IPS-20b (cell line): ENCODE results near the gene SUN2.

Experiments used
- H3K27ac ChIP-seq: one replicate; pipeline ENCODE4 v1.5.1; 2013; ENCODE audit warnings: low read length
- H3K27me3 ChIP-seq: 2 replicates; pipeline ENCODE4 v1.6.1; 2013; ENCODE audit warnings: mild to moderate bottlenecking, low read length, inconsistent platforms; ENCODE audit not compliant: insufficient read depth
- H3K36me3 ChIP-seq: 2 replicates; pipeline ENCODE4 v1.6.1; 2013; ENCODE audit warnings: low read depth, mild to moderate bottlenecking, inconsistent platforms, low read length, moderate library complexity; ENCODE audit not compliant: insufficient read depth
- H3K4me1 ChIP-seq: 2 replicates; pipeline ENCODE4 v1.6.1; 2013; ENCODE audit warnings: mild to moderate bottlenecking, control low read depth, inconsistent platforms, low read length, moderate library complexity; ENCODE audit not compliant: insufficient read depth
- H3K4me3 ChIP-seq: 2 replicates; pipeline ENCODE4 v1.5.1; 2013; ENCODE audit warnings: mild to moderate bottlenecking, low read length, inconsistent platforms
- H3K9ac ChIP-seq: 2 replicates; pipeline ENCODE4 v1.6.1; 2013; ENCODE audit warnings: low read depth, mild to moderate bottlenecking, inconsistent platforms, low read length, moderate library complexity
- H3K9me3 ChIP-seq: 2 replicates; pipeline ENCODE4 v1.6.1; 2013; ENCODE audit warnings: mild to moderate bottlenecking, low read depth, low read length, inconsistent platforms; ENCODE audit not compliant: insufficient read depth

SUN2 gene

GRCh38 chr22:38738475-38739070 is 17.2 kb downstream of the SUN2 start:
- Histone ChIP-seq H3K9ac (no peak overlapping the region), H3K27me3 (no peaks in the 10 kb centered on the region), H3K4me3 (no peak overlapping the region), H3K4me1 (no peaks in the 10 kb centered on the region), H3K36me3 (peaks cover 37% of the 10 kb centered on the region), H3K9me3 (no peaks in the 10 kb centered on the region), H3K27ac (no peak overlapping the region)

- Histone ChIP-seq H3K9ac (no peak overlapping the region), H3K27me3 (no peaks in the 10 kb centered on the region), H3K9me3 (no peaks in the 10 kb centered on the region), H3K27ac (no peak overlapping the region), H3K4me3 (no peak overlapping the region), H3K36me3 (peaks cover 44% of the 10 kb centered on the region), H3K4me1 (no peaks in the 10 kb centered on the region)
Observed at GRCh38 chr22:38737302-38738060, 18.3 kb downstream of the SUN2 start.

- Histone ChIP-seq H3K4me3 (no peak overlapping the region), H3K9me3 (no peaks in the 10 kb centered on the region), H3K27ac (no peak overlapping the region), H3K27me3 (no peaks in the 10 kb centered on the region), H3K4me1 (no peaks in the 10 kb centered on the region), H3K9ac (no peak overlapping the region), H3K36me3 (peaks cover 49% of the 10 kb centered on the region)
Observed at GRCh38 chr22:38736257-38736570, 19.6 kb downstream of the SUN2 start.

- Histone ChIP-seq H3K27ac (no peak overlapping the region), H3K4me3 (no peak overlapping the region), H3K4me1 (no peaks in the 10 kb centered on the region), H3K27me3 (no peaks in the 10 kb centered on the region), H3K9ac (no peak overlapping the region), H3K9me3 (no peaks in the 10 kb centered on the region), H3K36me3 (peaks cover 49% of the 10 kb centered on the region)
Observed at GRCh38 chr22:38735465-38736256, 20.1 kb downstream of the SUN2 start.

DNA sequence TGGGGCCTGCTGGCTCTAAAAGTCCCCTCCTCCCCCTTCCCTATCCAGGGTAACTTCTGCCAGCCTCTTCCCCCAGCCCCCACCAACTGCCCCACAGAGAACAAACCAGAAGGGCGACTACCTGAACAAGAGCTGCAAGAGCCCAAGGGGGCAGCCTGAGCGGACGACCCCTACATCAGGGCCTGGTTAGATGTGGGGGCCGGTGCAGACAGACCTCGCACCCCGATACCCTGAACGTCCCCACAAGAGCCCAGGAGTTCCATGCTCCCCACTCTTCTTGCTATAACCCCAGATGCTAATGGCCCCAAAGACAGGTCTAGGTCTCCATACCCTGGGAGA is 20.7 kb downstream of the SUN2 start:
- Histone ChIP-seq H3K4me3 (no peak overlapping the region), H3K36me3 (peaks cover 52% of the 10 kb centered on the region), H3K27me3 (no peaks in the 10 kb centered on the region), H3K27ac (no peak overlapping the region), H3K9me3 (no peaks in the 10 kb centered on the region), H3K9ac (no peak overlapping the region), H3K4me1 (no peaks in the 10 kb centered on the region)

DNA sequence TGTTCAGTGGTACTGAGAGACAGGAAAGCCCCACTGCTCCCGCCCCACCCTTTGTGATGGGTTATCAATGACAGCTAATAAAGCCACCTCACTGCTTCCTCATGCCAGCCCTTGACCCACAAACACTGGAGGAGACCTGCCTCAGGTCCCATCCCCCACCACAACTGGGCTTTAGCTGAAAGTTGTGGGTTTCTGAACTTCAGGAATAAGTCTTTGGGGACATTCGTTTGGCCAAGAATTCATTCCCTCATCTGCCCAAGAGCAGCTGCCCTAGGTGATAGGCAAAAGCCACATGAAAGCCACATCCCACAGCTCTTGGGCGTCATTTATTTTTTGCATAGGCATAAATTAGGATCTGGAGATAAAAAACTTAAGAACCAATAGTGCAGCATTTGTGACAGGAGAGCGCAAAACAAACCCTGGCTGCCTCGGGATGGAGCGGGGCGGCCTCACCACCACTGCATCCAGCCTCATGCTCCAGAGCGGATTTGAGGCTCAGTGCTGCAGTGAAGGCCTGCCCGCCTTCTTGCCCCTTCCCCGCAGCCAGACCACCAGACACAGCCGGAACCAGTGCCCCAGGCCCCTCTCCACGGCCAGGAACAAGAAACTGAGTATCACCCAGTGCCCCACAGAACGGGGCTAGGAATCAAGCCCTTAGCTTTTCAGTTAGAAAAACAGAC is 21.2 kb downstream of the SUN2 start:
- Histone ChIP-seq H3K36me3 (peaks cover 57% of the 10 kb centered on the region), H3K4me3 (no peak overlapping the region), H3K27ac (no peak overlapping the region), H3K9me3 (no peaks in the 10 kb centered on the region), H3K27me3 (no peaks in the 10 kb centered on the region), H3K9ac (no peak overlapping the region), H3K4me1 (no peaks in the 10 kb centered on the region)

- no peaks in the 10 kb centered on the region for H3K27me3 ChIP-seq
- no peak overlapping the region for H3K9ac ChIP-seq
Observed at GRCh38 chr22:38733724-38734381, 21.9 kb downstream of the SUN2 start.

GRCh38 chr22:38733329-38733723 is 22.5 kb downstream of the SUN2 start:
- Histone ChIP-seq H3K27me3 (no peaks in the 10 kb centered on the region), H3K4me1 (no peaks in the 10 kb centered on the region), H3K9ac (no peak overlapping the region), H3K27ac (no peak overlapping the region), H3K36me3 (peaks cover 66% of the 10 kb centered on the region), H3K9me3 (no peaks in the 10 kb centered on the region), H3K4me3 (no peak overlapping the region)

More at GRCh38 chr22:38733724-38734381, 21.9 kb downstream of the SUN2 start:
- Histone ChIP-seq H3K9me3 (no peaks in the 10 kb centered on the region), H3K27ac (no peak overlapping the region), H3K4me3 (no peak overlapping the region), H3K36me3 (peaks cover 60% of the 10 kb centered on the region), H3K4me1 (no peaks in the 10 kb centered on the region)

- Histone ChIP-seq H3K27me3 (no peaks in the 10 kb centered on the region), H3K4me1 (no peaks in the 10 kb centered on the region), H3K36me3 (peaks cover 76% of the 10 kb centered on the region), H3K9me3 (no peaks in the 10 kb centered on the region), H3K27ac (no peak overlapping the region), H3K9ac (no peak overlapping the region), H3K4me3 (no peak overlapping the region)
Observed at GRCh38 chr22:38732251-38732815, 23.5 kb downstream of the SUN2 start.

- no peak overlapping the region for H3K9ac ChIP-seq
- no peaks in the 10 kb centered on the region for H3K9me3 ChIP-seq
- peaks cover 81% of the 10 kb centered on the region for H3K36me3 ChIP-seq
- no peaks in the 10 kb centered on the region for H3K4me1 ChIP-seq
- no peaks in the 10 kb centered on the region for H3K27me3 ChIP-seq
- no peak overlapping the region for H3K4me3 ChIP-seq
- no peak overlapping the region for H3K27ac ChIP-seq
Observed at GRCh38 chr22:38731703-38732161, 24.1 kb downstream of the SUN2 start.

GRCh38 chr22:38730411-38730871 is 25.4 kb downstream of the SUN2 start:
- Histone ChIP-seq H3K4me3 (no peak overlapping the region), H3K27ac (no peak overlapping the region), H3K9me3 (no peaks in the 10 kb centered on the region), H3K4me1 (no peaks in the 10 kb centered on the region), H3K36me3 (peaks cover 91% of the 10 kb centered on the region), H3K27me3 (no peaks in the 10 kb centered on the region), H3K9ac (no peak overlapping the region)
